Globus pallidus (tissue), 1 donor: ENCODE measurements around the gene GRM5.
"Not testable (repeated sequence)": the region's sequence is repeated elsewhere in the genome, so short reads cannot be mapped to it uniquely, and the experiment has no call there.

Experiments used
- DNase-seq: peaks from one replicate; pipeline ENCODE4 v3.0.0-alpha.2; 2015; ENCODE audit warnings: low spot score

Gene GRM5

DNA sequence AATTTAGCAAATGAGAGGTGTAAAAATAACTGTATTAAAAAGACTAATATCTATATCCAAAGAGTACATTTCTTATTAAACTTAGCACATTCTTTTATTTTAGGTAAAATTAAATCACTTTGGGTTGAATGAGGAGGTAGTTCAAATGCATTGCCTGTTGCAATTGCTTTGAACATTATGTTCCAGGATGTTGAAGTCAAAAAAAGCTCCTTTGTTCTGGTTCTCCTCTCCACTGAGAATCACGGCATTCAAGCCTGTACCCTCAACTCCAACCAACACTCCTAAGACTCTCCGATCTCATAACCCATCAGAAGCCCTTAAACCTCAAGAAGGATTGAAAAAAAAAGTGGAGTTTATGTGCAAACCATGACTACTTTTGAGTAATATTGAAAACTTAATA lies 230.1 kb downstream of the GRM5 start:
- DNase-seq, result not testable (repeated sequence)

DNA sequence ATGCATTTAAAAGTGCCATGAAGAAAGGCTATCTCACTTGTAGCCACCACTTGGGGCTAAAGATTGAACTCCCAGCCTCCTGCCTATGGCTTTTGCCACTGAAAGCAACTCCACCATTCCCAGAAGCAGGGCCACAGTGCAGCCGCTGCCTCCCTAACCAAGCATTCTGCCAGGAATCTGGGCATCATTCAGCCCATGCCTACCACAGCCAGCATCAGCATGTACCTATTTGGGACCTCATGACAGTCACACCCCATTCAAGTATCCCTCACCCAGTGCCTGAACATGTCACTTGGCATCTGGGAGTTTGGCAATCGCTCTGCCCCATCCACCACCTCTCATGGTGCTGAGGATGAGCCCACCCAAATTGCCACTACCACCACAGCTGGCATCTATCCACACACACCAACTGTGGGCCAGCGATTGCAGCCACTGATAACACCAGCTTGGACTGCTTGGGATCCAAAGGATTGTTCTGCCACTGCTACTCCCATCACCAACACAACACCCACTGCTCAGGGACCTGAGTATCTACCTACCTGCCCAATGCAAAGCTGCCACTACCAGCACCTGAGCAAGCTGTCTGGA lies 234.4 kb downstream of the GRM5 start:
- DNase-seq, result no peak

DNA sequence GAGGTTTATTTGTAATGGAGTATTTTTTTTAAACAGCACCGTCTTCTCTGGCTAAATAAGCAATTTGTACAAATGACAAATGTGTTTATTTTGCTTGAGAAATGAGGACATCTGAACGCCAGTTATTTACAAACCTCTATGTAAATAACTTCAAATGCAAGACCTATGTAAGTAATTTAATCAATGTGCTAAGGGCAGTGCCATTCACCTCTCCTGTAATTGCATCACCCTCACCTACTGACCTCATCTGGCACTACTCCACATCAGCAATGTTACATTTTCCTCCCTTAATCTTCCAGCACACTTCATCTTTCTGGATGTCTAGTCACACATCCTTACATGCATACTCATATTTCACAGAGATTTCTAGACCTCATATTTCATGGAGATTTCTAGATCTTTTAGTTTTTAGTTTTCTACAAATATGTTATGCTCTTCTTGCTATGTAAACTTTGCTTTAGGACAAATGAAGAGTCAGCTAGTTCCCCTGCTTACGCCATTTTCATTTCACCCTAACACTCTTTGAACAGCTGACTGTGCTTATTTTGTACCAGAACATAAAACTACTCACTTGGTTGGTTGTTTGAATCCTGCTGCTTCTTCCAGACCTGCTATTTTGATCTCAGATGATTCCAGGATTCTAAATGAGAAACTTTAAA lies 238.6 kb downstream of the GRM5 start:
- no peak for DNase-seq

DNA sequence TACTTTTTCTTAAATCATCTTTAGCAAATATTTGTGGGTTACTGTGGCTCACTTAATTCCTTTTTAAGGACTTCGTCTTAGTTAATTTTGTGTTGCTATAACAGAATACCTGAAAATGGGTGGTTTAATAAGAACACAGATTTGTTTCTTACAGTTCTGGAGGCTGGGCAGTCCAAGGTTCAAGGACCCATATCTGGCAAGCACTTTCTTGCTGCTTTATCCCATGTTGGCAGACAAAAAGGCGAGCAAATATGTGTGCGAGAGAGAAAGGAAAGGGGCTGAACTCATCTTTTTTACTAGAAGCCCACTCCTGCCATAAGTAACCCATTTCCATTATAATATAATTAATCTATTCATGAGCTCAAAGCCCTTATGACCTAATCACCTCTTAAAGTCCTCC lies 246.2 kb downstream of the GRM5 start:
- no peak for DNase-seq

DNA sequence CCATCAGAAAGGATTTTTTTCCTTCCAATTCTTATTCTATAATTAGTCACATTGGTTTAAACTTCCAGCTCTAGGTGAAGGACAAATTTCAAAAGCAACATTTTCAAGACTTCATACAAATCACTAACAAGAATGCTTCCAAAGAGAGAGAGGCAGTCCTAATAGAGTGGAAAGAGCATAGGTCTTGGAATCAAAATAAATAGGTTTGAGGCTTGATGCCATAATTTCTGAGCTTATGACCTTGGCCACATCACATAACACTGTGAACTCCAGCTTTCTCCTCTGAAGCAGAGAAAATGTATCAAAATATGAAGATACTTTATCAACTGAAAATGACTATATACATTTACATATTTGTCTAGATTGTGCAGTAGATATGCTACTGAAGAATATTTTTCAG lies 246.8 kb downstream of the GRM5 start:
- DNase-seq, result no peak

DNA sequence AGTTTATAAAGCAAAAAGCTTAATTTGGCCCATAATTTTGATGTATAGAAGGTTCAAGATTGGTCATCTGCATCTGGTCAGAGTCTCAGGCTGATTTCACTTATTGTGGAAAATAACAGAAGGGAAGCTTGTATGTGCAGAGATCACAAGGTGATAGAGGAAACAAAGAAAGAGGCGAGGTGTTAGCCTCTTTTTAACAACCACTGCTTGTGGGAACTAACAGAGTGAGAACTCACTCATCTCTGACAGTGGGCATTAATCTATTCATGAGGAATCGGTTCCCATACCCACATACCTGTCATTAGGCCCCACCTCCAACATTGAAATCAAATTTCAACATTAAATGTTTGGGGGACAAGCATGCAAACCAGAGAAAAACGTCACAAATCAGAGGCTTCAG lies 250.3 kb downstream of the GRM5 start:
- DNase-seq, result no peak

DNA sequence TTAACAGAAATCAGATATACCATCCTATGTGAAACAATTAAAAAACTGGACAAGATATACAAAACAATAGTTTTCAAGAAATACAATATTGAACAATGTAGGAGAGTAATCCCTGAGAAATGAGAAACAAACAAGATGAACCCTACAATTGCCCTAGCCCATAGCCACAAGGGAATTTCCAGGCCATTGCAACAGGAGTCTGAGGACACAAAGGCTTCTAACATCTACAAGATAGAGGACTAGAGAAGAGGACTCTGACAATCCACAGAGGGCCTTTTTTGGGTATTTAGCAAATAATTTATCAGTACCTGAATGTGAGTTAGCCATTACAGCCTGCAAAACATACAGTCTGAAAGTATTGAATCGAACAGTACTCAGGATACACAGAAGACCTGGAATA lies 251.7 kb downstream of the GRM5 start:
- DNase-seq, result no peak

DNA sequence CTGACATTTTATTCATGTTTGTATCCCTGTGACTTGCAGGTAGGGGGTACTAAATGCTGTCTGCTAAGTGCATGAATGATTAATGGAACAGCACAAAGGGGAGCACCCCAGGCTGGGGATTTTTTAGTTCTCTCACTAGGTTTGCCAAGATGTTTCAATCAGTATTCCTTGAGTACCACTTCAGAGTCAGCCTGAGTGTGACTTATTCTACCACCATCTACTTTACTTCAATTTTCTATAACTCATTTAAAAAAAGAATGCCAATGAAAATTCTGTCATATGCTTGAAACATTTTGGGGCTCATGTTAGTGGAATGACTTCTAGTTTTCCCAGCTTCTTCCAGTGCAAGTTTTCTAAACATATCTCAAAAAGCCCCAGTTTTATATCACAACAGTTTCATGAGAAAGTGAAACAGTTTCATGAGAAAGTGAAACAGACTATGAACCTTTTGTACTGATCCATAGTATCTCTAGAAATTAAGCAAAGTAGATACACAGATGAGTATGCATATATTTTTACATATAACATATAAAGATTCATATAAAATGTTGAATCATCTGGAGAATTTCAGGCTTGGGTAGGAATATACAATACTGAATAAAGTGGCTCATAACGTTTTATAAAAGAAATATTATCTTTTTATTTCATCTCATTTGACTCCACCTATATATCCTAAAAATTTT lies 252.4 kb downstream of the GRM5 start:
- DNase-seq, result no peak

DNA sequence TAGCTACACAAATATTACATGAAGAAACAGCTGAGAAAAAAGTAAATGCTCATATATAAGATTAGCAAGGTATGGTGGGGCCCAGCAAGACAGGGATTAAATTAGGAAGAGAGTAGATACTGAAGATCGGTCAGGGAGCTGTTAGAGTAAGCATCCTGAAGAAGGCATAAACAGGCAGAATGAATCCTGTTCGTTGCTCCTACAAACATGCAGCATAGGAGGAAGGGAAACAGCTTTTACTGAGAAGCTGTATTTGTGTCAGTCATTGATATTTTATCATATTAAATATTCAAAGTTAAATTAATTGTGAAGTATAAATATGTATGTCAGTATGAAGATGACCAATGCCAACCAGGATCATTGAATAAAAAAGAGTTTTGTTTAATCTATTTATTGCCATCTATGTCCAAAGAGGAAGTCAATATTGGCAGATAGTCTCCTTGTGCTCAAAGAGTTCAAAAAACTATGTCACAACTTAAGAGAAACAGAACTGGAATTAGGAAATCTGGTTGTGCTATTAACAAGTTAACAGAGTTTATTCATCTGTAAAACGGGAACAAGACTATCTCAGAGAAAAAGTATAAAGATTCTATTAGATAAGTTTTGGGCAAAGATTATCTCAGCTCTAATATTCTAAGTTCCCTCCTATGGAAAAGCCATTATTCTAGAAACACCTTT lies 255.2 kb downstream of the GRM5 start:
- no peak for DNase-seq

DNA sequence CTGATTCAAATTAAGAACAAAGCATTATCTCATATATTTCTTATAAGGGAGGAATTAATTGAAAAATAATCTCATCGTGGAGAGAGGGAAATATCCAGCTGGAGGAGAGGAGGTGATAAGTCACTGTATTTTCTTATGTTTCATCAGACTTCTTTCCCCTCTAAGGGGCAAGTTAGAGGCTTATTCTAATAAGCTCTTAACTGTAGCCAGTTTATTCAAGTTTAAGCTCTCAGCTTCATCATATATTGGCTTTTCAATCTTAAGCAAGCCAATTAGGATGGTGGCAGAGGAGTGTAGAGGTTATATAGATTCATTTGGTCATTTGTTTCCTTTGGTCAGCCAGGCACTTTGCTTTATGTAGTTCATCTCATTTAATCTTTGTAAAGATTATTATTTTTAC lies 256.7 kb downstream of the GRM5 start:
- DNase-seq, result no peak

DNA sequence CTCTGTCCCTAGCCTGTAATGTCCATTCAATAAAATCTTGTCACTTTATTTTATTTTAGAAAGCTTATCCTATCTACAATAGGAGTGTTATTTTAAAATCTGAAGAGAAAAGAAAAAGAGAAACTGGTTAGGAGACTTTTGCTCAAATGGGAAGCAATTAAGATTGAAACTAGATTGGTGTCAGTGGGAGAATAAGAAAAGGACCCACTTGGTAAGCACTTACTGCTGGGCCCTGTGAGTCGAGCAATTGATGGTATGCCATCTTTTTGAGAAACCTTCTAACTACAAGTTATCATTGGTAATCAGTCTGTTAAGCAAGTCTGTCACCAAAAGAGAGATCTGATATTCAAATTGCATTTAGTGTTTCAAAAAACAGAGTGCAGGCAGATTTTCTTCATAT lies 258.4 kb downstream of the GRM5 start:
- no peak for DNase-seq

DNA sequence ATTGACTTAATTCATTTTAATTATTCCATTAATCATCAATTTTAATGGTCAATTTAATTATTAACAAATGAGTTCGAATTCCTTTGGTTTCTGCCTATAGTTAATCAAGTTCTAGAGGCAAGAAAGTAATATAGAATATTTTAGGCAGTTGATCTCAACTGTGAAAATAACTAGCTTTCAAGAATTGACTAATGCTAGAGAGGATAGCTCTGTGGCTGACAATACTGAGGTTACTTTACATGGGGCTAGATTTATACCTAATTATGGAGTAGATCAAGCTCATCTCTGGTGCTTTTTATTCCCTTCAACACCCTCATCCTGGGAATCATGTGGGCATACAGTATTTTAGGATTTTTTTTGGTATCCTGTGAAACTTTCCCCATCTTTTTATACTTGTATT lies 259.4 kb downstream of the GRM5 start:
- DNase-seq, result no peak

DNA sequence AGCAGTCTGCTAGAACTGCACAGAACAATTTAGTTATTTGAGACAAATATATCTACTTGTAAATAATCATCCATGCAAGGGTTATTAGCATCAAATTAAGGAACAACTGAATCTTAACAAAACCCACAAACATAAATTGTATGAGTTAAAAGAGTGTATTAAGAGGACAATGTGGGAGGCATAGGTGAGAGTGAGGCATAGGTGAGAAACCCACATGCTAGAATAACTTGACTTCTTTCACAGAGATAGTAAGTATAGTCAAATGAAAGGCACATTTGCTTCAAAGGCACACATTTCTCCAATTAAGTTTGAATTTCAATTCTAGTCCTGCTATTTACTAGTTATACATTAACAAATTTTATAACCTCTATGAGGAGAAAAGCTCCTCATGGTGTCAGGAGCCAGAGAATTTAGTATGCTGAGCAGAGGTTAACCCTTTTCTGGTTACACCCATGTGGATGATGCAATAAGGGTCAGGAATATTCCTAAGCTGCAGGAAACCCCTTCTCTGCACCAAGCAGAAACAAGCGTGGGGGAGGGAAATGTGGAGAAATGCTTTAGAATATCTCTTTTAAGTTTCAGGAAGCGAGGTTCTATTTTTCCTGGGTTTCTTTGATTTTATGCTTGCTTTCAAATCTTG lies 264.2 kb downstream of the GRM5 start:
- DNase-seq, result no peak

DNA sequence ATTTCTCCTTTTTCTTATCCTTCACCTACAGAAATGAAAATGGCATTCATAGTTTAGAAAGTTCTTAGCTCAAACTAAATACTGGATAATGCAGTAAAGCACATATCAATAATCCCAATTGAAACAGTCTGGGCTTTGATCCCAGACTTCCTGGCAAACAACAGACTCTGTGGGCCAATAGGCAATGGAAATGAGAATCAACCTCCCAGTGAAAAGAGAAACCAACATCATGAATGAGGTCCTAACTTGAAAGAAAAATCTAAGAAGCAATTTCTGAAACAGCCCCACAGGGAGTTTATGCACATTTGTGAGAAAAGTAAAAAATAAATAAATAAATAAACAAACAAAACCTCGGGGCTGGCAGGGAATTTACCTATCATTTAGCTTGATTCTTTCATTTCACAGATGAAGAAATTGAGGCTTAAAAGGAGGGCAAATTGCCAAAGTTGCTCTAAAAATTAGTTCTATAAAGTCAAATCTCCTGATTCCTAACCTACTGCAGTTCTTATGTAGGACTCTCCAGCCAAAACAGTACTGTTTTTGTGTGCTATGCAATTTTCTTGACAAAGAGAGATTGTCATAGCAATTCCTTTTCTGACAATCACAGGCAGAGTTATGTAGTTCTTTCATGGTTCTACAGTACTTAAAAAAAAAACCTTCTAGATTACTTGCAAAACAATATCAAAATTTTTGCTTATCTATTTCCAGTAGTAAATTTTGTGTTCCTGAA lies 265.8 kb downstream of the GRM5 start:
- peak; percentile 62 for DNase-seq

DNA sequence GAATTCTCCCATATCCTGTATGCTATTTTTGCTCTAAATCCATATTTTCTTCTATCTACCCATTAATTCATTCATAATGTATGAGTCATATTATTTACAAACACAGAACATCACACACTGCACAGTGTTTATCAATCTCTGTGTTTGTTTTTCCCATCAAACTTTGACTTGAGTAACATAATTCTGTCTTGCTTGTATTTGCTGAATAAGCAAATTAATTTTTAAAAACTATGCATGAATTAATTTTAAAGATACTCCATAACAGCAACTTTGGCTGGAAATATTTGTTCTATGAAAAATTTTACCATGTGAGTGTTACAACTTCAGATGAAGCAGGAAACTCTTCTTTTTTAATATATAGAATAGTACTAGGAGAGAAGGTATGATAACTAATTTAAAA lies 275.6 kb downstream of the GRM5 start:
- no peak for DNase-seq

DNA sequence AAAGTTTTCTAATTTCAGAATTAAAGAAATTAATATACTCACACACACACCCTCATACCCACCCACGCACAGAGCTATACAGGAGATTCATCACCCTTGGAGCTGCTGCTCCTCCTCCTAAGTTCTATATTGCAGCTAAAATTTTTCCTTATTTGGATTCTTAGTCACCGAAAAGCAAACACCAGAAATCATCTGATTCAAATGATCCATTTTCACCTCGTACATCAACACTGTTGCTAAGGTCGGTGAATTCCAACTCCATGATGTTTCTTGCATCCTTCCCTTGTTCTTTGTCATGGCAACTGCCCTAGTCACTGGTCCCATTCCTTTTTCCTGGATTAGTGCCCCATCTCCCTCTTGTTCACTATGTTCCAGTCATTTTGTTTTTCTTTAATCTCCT lies 286.2 kb downstream of the GRM5 start:
- DNase-seq, result peak; percentile 19

DNA sequence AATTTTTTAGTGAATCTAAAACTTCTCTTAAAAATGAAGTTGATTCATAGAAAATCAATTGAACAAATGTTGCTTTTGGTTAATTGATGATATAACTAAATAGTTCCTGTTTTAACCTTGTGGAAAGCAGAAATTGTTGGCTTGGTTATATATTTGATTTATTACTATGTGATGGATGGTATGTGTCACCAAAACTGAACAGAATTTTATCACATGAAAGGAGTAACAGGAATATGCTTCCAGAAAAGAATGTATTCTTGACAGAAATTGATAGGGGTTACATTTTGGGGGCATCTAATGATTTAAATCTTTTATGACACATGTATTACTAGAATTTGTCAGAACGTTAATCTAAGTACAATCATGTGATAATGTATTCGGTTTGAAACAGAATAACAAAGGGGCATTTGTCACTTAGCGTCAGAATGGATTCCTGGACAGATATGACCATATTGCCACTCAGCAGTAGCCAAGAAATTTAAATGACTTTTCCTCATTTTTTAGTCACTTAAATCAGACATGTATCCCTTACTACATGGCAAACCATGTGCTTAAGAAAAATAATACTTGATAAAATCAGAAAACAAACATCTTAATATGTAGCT lies 295.2 kb downstream of the GRM5 start:
- no peak for DNase-seq

DNA sequence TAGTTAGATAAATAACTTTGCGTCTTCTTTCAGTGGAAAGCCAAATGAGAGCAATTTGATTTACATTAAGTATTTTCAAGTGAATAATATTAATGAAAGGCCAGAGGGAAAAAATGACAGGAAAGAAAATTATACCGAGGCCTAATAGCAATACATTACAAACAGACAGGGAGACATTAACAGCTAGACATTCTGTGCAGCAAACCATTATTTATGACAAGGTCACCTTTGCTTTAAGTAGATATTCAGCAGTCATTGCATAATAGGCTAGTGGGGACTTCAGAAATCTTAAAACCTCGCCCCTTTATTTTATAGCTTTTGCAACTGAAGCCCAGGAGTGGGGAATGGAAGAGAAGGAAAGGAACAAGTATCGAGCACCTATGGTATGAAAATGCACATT lies 321.6 kb downstream of the GRM5 start:
- no peak for DNase-seq

DNA sequence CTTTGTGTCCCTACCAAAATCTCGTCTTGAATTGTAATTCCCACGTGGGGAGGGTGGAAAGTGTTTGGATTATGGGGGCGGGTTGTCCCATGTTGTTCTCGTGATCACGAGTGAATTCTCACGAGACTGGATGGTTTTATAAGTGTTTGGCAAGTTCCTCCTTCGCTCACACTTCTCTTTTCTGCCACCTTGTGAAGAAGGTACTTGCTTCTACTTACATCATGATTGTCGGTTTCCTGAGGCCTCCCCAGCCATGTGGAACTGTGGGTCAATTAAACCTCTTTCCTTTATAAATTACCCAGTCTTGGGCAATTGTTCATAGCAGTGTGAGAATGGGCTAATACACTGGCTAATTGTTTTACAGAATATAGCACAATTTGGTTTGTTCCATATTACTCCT lies 326.3 kb downstream of the GRM5 start:
- DNase-seq, result no peak

DNA sequence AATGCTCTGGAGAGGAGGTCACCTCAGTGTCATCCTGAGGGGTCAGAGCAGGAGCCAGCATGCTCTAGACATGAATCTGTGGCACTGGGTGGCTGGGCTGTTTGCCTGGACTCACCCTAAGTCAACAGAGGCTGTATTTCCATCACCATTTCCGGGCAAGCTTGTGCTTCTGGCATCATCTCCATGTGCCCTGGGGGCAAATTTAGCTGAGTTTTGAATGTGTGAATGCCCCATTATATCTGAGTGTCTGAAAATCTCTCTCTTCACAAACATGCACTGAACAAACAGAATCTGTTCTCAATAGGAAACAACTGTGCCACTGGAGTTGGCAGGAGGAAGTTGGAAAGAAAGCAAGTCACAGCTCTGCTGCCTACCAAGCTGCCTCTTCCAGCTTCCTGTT lies 356.2 kb downstream of the GRM5 start:
- peak; percentile 87 for DNase-seq

DNA sequence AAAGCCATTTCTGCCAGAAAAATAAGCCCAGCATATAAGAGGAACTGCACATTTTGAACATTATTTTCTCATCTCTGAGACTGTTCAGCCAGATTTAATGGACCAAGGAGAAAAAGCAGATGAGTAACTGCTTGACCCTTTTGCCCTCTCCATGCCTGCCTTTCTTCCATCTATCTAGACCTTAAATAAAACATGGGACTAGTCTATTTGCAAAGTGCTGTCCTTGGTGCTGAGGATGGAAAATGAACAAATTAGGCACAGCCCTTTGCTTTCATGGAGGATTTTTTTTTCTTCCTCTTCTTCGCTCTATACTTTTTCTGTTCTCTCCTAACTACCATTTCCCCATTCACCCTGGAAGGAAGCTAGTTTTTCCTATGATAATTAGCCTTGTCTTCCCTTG lies 361.3 kb downstream of the GRM5 start:
- DNase-seq, result no peak

DNA sequence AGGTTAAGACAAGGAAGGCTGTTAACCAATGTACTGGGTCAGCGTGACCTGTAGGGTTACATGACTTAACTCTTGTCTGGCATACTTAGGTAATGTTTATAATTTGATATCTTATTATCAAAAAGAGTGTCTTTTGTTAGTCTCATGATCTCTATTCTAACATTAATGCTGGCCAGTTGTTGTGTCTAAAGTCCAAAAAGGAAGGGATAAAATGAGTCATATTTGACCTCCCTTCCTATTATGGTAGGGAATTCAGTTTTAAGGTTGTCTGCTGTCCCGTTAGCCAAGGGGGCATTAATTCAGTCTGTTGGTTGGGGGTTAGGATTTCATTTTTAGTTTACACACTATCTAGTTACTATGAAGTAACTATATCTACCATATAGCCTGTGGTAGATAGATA lies 364.0 kb downstream of the GRM5 start:
- no peak for DNase-seq
